Chondrocyte (in vitro differentiated cells): ENCODE results near the gene ATXN7L3. TPM values are rescaled to one million over a fixed set of nuclear protein-coding genes. Genes with fewer than 3 reads are reported as not detected.

Experiments used
- DNase-seq: peaks from one replicate; pipeline ENCODE4 v3.0.0; 2021; ENCODE audit warnings: mixed read lengths, low spot score
- H3K27ac Mint-ChIP-seq: one replicate; pipeline ENCODE4 v1.8.0; 2021; ENCODE audit warnings: mild to moderate bottlenecking, moderate library complexity, mixed read lengths; ENCODE audit not compliant: unreplicated experiment
- H3K27me3 Mint-ChIP-seq: 2 replicates; pipeline ENCODE4 v1.8.0; 2021; ENCODE audit warnings: low read depth, mixed read lengths
- H3K36me3 Mint-ChIP-seq: 2 replicates; pipeline ENCODE4 v1.8.0; 2021; ENCODE audit warnings: low read depth, mixed read lengths
- H3K4me1 Mint-ChIP-seq: 2 replicates; pipeline ENCODE4 v1.8.0; 2021; ENCODE audit warnings: low read depth, mild to moderate bottlenecking, mixed read lengths
- H3K4me3 Mint-ChIP-seq: one replicate; pipeline ENCODE4 v1.8.0; 2021; ENCODE audit warnings: mild to moderate bottlenecking, moderate library complexity, mixed read lengths; ENCODE audit not compliant: unreplicated experiment
- H3K9me3 Mint-ChIP-seq: 2 replicates; pipeline ENCODE4 v1.8.0; 2021; ENCODE audit warnings: low read depth, mixed read lengths
- CTCF ChIP-seq: fragments of 200-600 bp; sonication (generic); IDR thresholded peaks from 2 replicates; pipeline ENCODE4 v1.5.0; 2021; ENCODE audit warnings: antibody characterized with exemption, mild to moderate bottlenecking, moderate library complexity
- total RNA-seq: library from RNA; stranded (reverse); gene quantifications from 3 replicates; pipeline ENCODE4 v1.2.1, GENCODE V29; 2021

The ATXN7L3 gene
- total RNA-seq, 1 donor from 2014 or later = 93.4 TPM

GRCh38 chr17:44209786-44210341 is 10.2 kb upstream of the ATXN7L3 start:
- H3K36me3 Mint-ChIP-seq = peaks cover 26% of the 10 kb centered on the region
- peak overlapping the region; percentile 85 for H3K27ac Mint-ChIP-seq
- DNase-seq = no peak
- no peak overlapping the region for H3K4me3 Mint-ChIP-seq
- no peak for TF ChIP-seq CTCF
- no peaks in the 10 kb centered on the region for H3K9me3 Mint-ChIP-seq
- H3K4me1 Mint-ChIP-seq = no peaks in the 10 kb centered on the region
- no peaks in the 10 kb centered on the region for H3K27me3 Mint-ChIP-seq

- H3K36me3 Mint-ChIP-seq = peaks cover 18% of the 10 kb centered on the region
- H3K27ac Mint-ChIP-seq = no peak overlapping the region
- peaks cover 9% of the 10 kb centered on the region for H3K4me1 Mint-ChIP-seq
- H3K9me3 Mint-ChIP-seq = no peaks in the 10 kb centered on the region
- H3K27me3 Mint-ChIP-seq = no peaks in the 10 kb centered on the region
- DNase-seq = no peak
- H3K4me3 Mint-ChIP-seq = no peak overlapping the region
- no peak for TF ChIP-seq CTCF
These were observed 8.1 kb upstream of the ATXN7L3 start for GRCh38 chr17:44207743-44208142.

GRCh38 chr17:44207319-44207718 is 7.6 kb upstream of the ATXN7L3 start:
- Mint-ChIP-seq H3K27ac (no peak overlapping the region), H3K27me3 (no peaks in the 10 kb centered on the region), H3K4me3 (no peak overlapping the region), H3K9me3 (no peaks in the 10 kb centered on the region), H3K36me3 (peaks cover 18% of the 10 kb centered on the region), H3K4me1 (peaks cover 9% of the 10 kb centered on the region)
- no peak for TF ChIP-seq CTCF
- DNase-seq = no peak

GRCh38 chr17:44206825-44207155 is 7.1 kb upstream of the ATXN7L3 start:
- no peak for DNase-seq
- Mint-ChIP-seq H3K9me3 (no peaks in the 10 kb centered on the region), H3K4me1 (peaks cover 9% of the 10 kb centered on the region), H3K36me3 (peaks cover 18% of the 10 kb centered on the region), H3K27me3 (no peaks in the 10 kb centered on the region), H3K27ac (no peak overlapping the region), H3K4me3 (no peak overlapping the region)
- peak; percentile 9 for TF ChIP-seq CTCF

DNA sequence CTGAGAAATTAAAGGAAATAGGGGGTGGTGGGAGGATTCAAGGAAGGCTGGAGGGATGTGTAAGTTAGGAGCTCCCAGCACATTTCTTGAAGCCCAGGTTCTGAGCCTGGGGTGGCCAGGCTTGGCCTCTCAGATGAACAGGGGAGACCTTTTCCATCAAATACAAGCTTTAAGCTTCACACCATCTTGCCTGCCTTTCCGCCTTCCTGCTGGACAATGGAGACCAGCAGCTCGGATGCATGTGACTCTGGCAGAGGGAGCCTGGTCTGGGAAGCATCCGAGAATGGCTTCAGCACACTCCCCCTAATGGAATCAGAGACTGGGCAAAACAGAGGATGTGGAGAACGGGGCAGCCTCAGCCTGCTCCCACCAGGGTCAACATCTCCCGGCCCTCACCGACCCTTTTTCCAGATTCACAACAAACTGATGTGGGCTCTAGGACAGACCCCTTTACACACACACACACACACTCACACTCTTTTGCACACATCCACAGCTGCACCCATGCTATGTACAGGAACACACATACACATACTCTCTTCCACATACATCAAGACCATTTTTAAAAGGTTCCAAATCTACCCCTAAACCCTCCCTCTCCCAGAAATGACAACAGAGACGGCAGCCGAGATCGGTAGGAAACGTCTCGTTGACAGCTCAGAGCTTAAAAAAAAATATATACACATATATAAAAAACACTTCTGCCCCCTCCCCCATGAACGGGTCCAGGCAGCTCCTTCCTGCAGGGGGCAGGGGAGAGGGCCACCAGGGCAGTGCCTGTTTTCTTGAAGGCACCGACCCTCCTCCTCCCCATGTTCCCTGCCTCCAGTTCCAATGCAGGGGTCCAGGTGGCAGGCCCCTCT is 6.5 kb upstream of the ATXN7L3 start:
- peaks cover 10% of the 10 kb centered on the region for H3K4me1 Mint-ChIP-seq
- no peak for DNase-seq
- no peak overlapping the region for H3K4me3 Mint-ChIP-seq
- peaks cover 18% of the 10 kb centered on the region for H3K36me3 Mint-ChIP-seq
- no peak overlapping the region for H3K27ac Mint-ChIP-seq
- TF ChIP-seq CTCF = peak; percentile 44
- no peaks in the 10 kb centered on the region for H3K27me3 Mint-ChIP-seq
- H3K9me3 Mint-ChIP-seq = no peaks in the 10 kb centered on the region
